ENCODE data around the gene SRRM2.

The SRRM2 gene

DNA sequence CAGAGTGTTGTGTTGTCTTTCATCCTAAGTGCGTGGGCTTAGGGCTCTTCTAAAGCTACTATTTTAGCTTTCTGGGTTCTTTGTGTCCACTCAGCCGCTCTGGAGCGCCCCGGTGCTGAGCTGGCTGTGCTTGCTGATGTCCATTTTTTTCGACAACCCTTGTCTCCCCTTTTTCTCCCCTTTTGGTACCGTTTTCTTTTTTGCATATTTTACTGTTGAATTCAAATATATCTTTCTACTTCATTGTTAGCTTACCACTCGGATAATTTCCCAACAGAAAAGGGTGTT, 1.2 kb downstream of the SRRM2 start:
- no peak for TF ChIP-seq CTCF (IDR thresholded peaks at IDR 0.05; ENCODE audit: low read length, missing control alignments)
- no peak for DNase-seq (ENCODE audit: low read depth)
- H3K4me3 ChIP-seq (replicated peaks; ENCODE audit: low read depth, low read length), result peak overlapping the region; percentile 94

GRCh38 chr16:2755158-2755557, 2.7 kb downstream of the SRRM2 start:
- no peak for TF ChIP-seq CTCF (IDR thresholded peaks at IDR 0.05; ENCODE audit: low read length, missing control alignments)
- H3K4me3 ChIP-seq (replicated peaks; ENCODE audit: low read depth, low read length), result peak overlapping the region; percentile 94
- DNase-seq (ENCODE audit: low read depth), result no peak

- no peak for TF ChIP-seq CTCF (IDR thresholded peaks at IDR 0.05; ENCODE audit: low read length, missing control alignments)
- no peak overlapping the region for H3K4me3 ChIP-seq (replicated peaks; ENCODE audit: low read depth, low read length)
- DNase-seq (ENCODE audit: low read depth), result no peak
These were observed 4.0 kb downstream of the SRRM2 start for GRCh38 chr16:2756288-2757015.

DNA sequence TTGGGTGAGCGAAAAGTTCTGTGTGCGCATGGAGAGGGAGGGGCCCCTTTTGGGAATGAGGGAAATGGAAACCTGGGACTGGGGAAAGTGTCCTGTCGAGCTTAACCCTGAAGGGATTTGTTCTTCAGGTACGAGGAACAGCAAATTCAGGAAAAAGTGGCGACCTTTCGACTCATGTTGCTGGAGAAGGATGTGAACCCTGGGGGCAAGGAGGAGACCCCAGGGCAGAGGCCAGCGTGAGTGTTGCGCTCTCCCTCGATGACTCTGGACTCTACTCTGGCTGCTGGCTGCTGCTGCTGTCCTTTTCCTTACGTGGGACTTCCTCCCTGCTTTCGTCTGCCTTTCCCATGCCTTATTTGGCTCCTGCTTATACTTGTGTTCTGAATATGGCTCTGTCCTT, 4.9 kb downstream of the SRRM2 start:
- H3K4me3 ChIP-seq (replicated peaks; ENCODE audit: low read depth, low read length), result no peak overlapping the region
- TF ChIP-seq CTCF (IDR thresholded peaks at IDR 0.05; ENCODE audit: low read length, missing control alignments), result no peak
- no peak for DNase-seq (ENCODE audit: low read depth)

- no peak overlapping the region for H3K4me3 ChIP-seq (replicated peaks; ENCODE audit: low read depth, low read length)
- TF ChIP-seq CTCF (IDR thresholded peaks at IDR 0.05; ENCODE audit: low read length, missing control alignments), result no peak
- no peak for DNase-seq (ENCODE audit: low read depth)
These were observed 9.0 kb downstream of the SRRM2 start for GRCh38 chr16:2761472-2761871.

DNA sequence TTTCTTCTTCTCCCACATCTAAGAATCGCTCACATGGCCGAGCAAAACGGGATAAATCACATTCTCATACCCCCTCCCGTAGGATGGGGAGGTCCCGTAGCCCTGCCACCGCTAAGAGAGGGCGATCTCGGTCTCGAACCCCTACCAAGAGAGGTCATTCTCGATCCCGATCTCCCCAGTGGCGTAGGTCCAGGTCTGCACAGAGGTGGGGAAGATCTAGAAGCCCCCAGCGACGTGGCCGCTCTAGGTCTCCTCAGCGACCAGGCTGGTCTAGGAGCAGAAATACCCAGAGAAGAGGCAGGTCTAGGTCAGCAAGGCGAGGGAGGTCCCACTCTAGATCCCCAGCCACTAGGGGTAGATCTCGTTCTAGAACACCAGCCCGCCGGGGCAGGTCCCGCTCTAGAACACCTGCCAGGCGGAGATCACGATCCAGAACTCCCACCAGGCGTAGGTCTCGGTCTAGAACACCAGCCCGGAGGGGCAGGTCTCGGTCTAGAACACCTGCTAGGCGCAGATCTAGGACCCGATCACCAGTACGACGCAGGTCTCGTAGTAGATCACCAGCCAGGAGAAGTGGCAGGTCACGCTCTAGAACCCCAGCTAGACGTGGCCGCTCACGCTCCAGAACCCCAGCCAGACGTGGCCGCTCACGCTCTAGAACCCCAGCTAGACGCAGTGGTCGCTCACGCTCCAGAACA, 9.6 kb downstream of the SRRM2 start:
- no peak for DNase-seq (ENCODE audit: low read depth)
- H3K4me3 ChIP-seq (replicated peaks; ENCODE audit: low read depth, low read length), result no peak overlapping the region
- TF ChIP-seq CTCF (IDR thresholded peaks at IDR 0.05; ENCODE audit: low read length, missing control alignments), result no peak

DNA sequence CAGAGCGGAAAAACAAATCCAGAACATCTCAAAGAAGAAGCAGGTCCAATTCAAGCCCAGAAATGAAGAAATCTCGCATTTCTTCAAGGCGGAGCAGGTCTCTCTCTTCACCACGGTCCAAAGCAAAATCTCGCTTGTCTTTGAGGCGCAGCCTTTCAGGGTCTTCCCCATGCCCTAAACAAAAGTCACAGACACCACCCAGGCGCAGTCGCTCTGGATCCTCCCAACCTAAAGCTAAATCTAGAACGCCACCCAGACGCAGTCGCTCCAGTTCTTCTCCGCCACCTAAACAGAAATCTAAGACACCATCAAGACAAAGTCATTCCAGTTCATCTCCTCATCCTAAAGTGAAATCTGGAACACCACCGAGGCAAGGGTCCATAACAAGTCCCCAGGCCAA, 10.3 kb downstream of the SRRM2 start:
- no peak for DNase-seq (ENCODE audit: low read depth)
- no peak for TF ChIP-seq CTCF (IDR thresholded peaks at IDR 0.05; ENCODE audit: low read length, missing control alignments)

More for the DNA sequence above, 10.3 kb downstream of the SRRM2 start:
- H3K4me3 ChIP-seq (replicated peaks; ENCODE audit: low read depth, low read length), result no peak overlapping the region

Data from fibroblast of pulmonary artery (primary cell).